CD8-positive, alpha-beta memory T cell (primary cell): ENCODE measurements around the gene AHCTF1. TPM values are rescaled to one million over a fixed set of nuclear protein-coding genes. Genes with fewer than 3 reads are reported as not detected.

ENCODE experiments used
- CTCF ChIA-PET: fragments of 350-600 bp; sonication (Branson Sonifier 250); formaldehyde crosslinking; loops from one replicate; lab custom pipeline; 2021; ENCODE audit warnings: antibody characterized with exemption; lab: Charles Lee
- POLR2A ChIA-PET: fragments of 350-600 bp; sonication (Branson Sonifier 250); formaldehyde crosslinking; loops from one replicate; lab custom pipeline; 2021; ENCODE audit warnings: antibody characterized with exemption; lab: Charles Lee
- DNase-seq, 5 donors: peaks; one replicate each; pipeline versions ENCODE4 v3.0.0 to v3.0.0-alpha.2; 2020 to 2022; ENCODE audit warnings: mixed read lengths in 1 of 5
- H3K27ac ChIP-seq: one replicate; pipeline ENCODE4 v1.7.0; 2013; ENCODE audit warnings: low read depth, mild to moderate bottlenecking, low read length, moderate library complexity
- H3K27me3 ChIP-seq: 2 replicates; pipeline ENCODE4 v1.7.0; 2013; ENCODE audit warnings: low read length, mild to moderate bottlenecking; ENCODE audit not compliant: insufficient read depth, poor library complexity, severe bottlenecking
- H3K36me3 ChIP-seq: 2 replicates; pipeline ENCODE4 v1.7.0; 2013; ENCODE audit warnings: mild to moderate bottlenecking, low read length, moderate library complexity; ENCODE audit not compliant: insufficient read depth
- H3K4me1 ChIP-seq: 2 replicates; pipeline ENCODE4 v1.7.0; 2013; ENCODE audit warnings: mild to moderate bottlenecking, low read length, moderate library complexity; ENCODE audit not compliant: insufficient read depth
- H3K4me3 ChIP-seq: 2 replicates; pipeline ENCODE4 v1.7.0; 2013; ENCODE audit warnings: mild to moderate bottlenecking, low read length
- H3K9me3 ChIP-seq: 2 replicates; pipeline ENCODE4 v1.7.0; 2013; ENCODE audit warnings: mild to moderate bottlenecking, low read length
- H3K27ac Mint-ChIP-seq, 8 donors: one replicate each; pipeline ENCODE4 v1.8.0; 2020 to 2021; ENCODE audit warnings: mixed read lengths in 8 of 8, mild to moderate bottlenecking in 6 of 8, inconsistent platforms in 3 of 8, moderate library complexity in 3 of 8
- H3K27me3 Mint-ChIP-seq, 2 donors: one replicate each; pipeline ENCODE4 v1.8.0; 2020 to 2021; ENCODE audit warnings: mixed read lengths in 2 of 2, mild to moderate bottlenecking in 1 of 2, moderate library complexity in 1 of 2
- H3K36me3 Mint-ChIP-seq, 3 donors: one replicate each; pipeline ENCODE4 v1.8.0; 2020 to 2021; ENCODE audit warnings: mixed read lengths in 3 of 3, inconsistent platforms in 1 of 3, mild to moderate bottlenecking in 1 of 3
- H3K4me1 Mint-ChIP-seq, 3 donors: one replicate each; pipeline ENCODE4 v1.8.0; 2020 to 2021; ENCODE audit warnings: mixed read lengths in 3 of 3, inconsistent platforms in 1 of 3, mild to moderate bottlenecking in 1 of 3
- H3K4me3 Mint-ChIP-seq, 7 donors: one replicate each; pipeline ENCODE4 v1.8.0; 2020 to 2021; ENCODE audit warnings: mixed read lengths in 7 of 7, mild to moderate bottlenecking in 6 of 7, moderate library complexity in 4 of 7, inconsistent platforms in 2 of 7
- H3K9me3 Mint-ChIP-seq, 5 donors: one replicate each; pipeline ENCODE4 v1.8.0; 2020 to 2022; ENCODE audit warnings: mixed read lengths in 5 of 5, mild to moderate bottlenecking in 3 of 5, moderate library complexity in 2 of 5, inconsistent platforms in 1 of 5
- polyA plus RNA-seq: library from polyadenylated mRNA; unstranded; fragments of 300-500 nt; fragmentation: Illumina TruSeq; gene quantifications from one replicate; pipeline ENCODE4 v1.2.3, GENCODE V29; 2021
- total RNA-seq, 2 experiments: library from RNA; stranded (reverse); gene quantifications; one replicate each; pipeline ENCODE4 v1.2.3, GENCODE V29; 2021

The AHCTF1 gene
- total and polyA plus RNA-seq, 3 experiments from 2014 or later = 23.7 to 53.0 (median 49.6) TPM

- Mint-ChIP-seq H3K27me3 (peaks cover 4 to 33% of the 10 kb centered on the region in 2 donors), H3K9me3 (peaks cover 0 to 2% (median 0%) of the 10 kb centered on the region in 5 donors), H3K4me1 (peaks cover 4 to 10% (median 5%) of the 10 kb centered on the region in 3 donors), H3K36me3 (no peaks in the 10 kb centered on the region), H3K27ac (no peak overlapping the region), H3K4me3 (no peak overlapping the region)
- ChIA-PET CTCF (no interaction called here), POLR2A (no interaction called here)
- Histone ChIP-seq H3K4me1 (peaks cover 6% of the 10 kb centered on the region), H3K27me3 (no peaks in the 10 kb centered on the region), H3K9me3 (no peaks in the 10 kb centered on the region), H3K4me3 (no peak overlapping the region), H3K27ac (no peak overlapping the region), H3K36me3 (no peaks in the 10 kb centered on the region)
- DNase-seq = no peak
Observed at GRCh38 chr1:246789454-246790339, 142.1 kb downstream of the AHCTF1 start.

Other genes with a start within 250 kb of the AHCTF1 start
- gene SCCPDH, start 207.5 kb downstream of the AHCTF1 start, total RNA-seq = 10 to 100 TPM; 39.5 to 41.0 TPM
- 20.2 TPM for gene SCCPDH, start 207.5 kb downstream of the AHCTF1 start, polyA plus RNA-seq
- under 1 TPM; 0.38 to 0.44 TPM for gene ZNF695, start 76.1 kb upstream of the AHCTF1 start, total RNA-seq
- gene ZNF695, start 76.1 kb upstream of the AHCTF1 start, polyA plus RNA-seq = not detected
- 1 to 10 TPM; 3.1 to 3.2 TPM for gene ZNF670, start 146.9 kb upstream of the AHCTF1 start, total RNA-seq
- gene ZNF670, start 146.9 kb upstream of the AHCTF1 start, polyA plus RNA-seq = 1.3 TPM
- 1 to 10 TPM; 9.4 to 10.0 TPM for gene ZNF669, start 172.4 kb upstream of the AHCTF1 start, total RNA-seq
- 15.7 TPM for gene ZNF669, start 172.4 kb upstream of the AHCTF1 start, polyA plus RNA-seq
- gene ZNF124, start 240.1 kb upstream of the AHCTF1 start, total RNA-seq = 10 to 100 TPM; 21.0 to 23.5 TPM
- gene ZNF124, start 240.1 kb upstream of the AHCTF1 start, polyA plus RNA-seq = 5.6 TPM